NB4 (cell line): ENCODE results near the gene PIGZ.

Source experiments
- MAX ChIP-seq: IDR thresholded peaks from 2 replicates; pipeline ENCODE4 v1.6.1; 2011; ENCODE audit warnings: low read depth, low read length
- MYC ChIP-seq: IDR thresholded peaks from 2 replicates; pipeline ENCODE4 v1.6.1; 2011; ENCODE audit warnings: low read depth, low read length
- POLR2A ChIP-seq: IDR thresholded peaks from 2 replicates; pipeline ENCODE4 v1.6.1; 2011; ENCODE audit warnings: mild to moderate bottlenecking; ENCODE audit not compliant: insufficient read length; ENCODE audit errors: extremely low read depth
- TF ChIP-seq, protein P1 (sequence below): IDR thresholded peaks from one replicate; pipeline ENCODE4 v1.5.1; 2012; ENCODE audit warnings: low read depth, low read length

GRCh38 chr3:197007296-197007940, 38.8 kb upstream of the PIGZ start:
- TF ChIP-seq MAX (no peak), MYC (no peak), POLR2A (no peak)
- TF ChIP-seq, protein P1, sequence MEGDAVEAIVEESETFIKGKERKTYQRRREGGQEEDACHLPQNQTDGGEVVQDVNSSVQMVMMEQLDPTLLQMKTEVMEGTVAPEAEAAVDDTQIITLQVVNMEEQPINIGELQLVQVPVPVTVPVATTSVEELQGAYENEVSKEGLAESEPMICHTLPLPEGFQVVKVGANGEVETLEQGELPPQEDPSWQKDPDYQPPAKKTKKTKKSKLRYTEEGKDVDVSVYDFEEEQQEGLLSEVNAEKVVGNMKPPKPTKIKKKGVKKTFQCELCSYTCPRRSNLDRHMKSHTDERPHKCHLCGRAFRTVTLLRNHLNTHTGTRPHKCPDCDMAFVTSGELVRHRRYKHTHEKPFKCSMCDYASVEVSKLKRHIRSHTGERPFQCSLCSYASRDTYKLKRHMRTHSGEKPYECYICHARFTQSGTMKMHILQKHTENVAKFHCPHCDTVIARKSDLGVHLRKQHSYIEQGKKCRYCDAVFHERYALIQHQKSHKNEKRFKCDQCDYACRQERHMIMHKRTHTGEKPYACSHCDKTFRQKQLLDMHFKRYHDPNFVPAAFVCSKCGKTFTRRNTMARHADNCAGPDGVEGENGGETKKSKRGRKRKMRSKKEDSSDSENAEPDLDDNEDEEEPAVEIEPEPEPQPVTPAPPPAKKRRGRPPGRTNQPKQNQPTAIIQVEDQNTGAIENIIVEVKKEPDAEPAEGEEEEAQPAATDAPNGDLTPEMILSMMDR, result no peak
